MCF 10A (cell line): ENCODE data around the gene TYW1. TPM values are rescaled to one million over a fixed set of nuclear protein-coding genes. Genes with fewer than 3 reads are reported as not detected.
"Not testable (repeated sequence)": the region's sequence is repeated elsewhere in the genome, so short reads cannot be mapped to it uniquely, and the experiment has no call there.

Experiments used
- BruUV-seq: library from RNA; stranded (reverse); fragments of 400-500 nt; replicated peaks from 2 replicates; lab custom pipeline; 2021; lab: Mats Ljungman, UMichigan
- CTCF ChIA-PET: fragments of 300-600 bp; sonication (Branson Sonifier 250); formaldehyde crosslinking; extraction: SDS; loops from one replicate; lab custom pipeline; 2021; ENCODE audit warnings: antibody characterized with exemption, inconsistent platforms; lab: Yijun Ruan, JAX
- POLR2A ChIA-PET: fragments of 300-600, 350-650 bp; sonication (Branson Sonifier 250); formaldehyde crosslinking; extraction: SDS; loops from one replicate; lab custom pipeline; 2020; ENCODE audit warnings: antibody characterized with exemption, inconsistent platforms; lab: Yijun Ruan, JAX
- DNase-seq: peaks from one replicate; pipeline ENCODE4 v3.0.0-alpha.2; 2018; ENCODE audit not compliant: unreplicated experiment
- H3K27ac Mint-ChIP-seq: one replicate; pipeline ENCODE4 v1.8.0; 2022; ENCODE audit warnings: mild to moderate bottlenecking, low read depth, mixed read lengths; ENCODE audit not compliant: unreplicated experiment
- H3K27me3 Mint-ChIP-seq: one replicate; pipeline ENCODE4 v1.8.0; 2022; ENCODE audit warnings: mixed read lengths; ENCODE audit not compliant: insufficient read depth, unreplicated experiment
- H3K36me3 Mint-ChIP-seq: one replicate; pipeline ENCODE4 v1.8.0; 2022; ENCODE audit warnings: mild to moderate bottlenecking, moderate library complexity, mixed read lengths; ENCODE audit not compliant: insufficient read depth, unreplicated experiment
- H3K4me1 Mint-ChIP-seq: one replicate; pipeline ENCODE4 v1.8.0; 2022; ENCODE audit warnings: mixed read lengths; ENCODE audit not compliant: insufficient read depth, unreplicated experiment
- H3K4me3 Mint-ChIP-seq: one replicate; pipeline ENCODE4 v1.8.0; 2022; ENCODE audit warnings: mild to moderate bottlenecking, moderate library complexity, mixed read lengths; ENCODE audit not compliant: unreplicated experiment
- H3K9me3 Mint-ChIP-seq: one replicate; pipeline ENCODE4 v1.8.0; 2022; ENCODE audit warnings: mixed read lengths; ENCODE audit not compliant: unreplicated experiment
- intact Hi-C: fragments of 100-400 bp; cut with micrococcal nuclease; formaldehyde crosslinking; loops from 2 replicates; pipeline ENCODE4 v1.14.1; 2022
- total RNA-seq: library from RNA; stranded (reverse); gene quantifications from 2 replicates; pipeline ENCODE4 v1.2.3, GENCODE V29; 2022

Gene TYW1
- total RNA-seq, 1 experiment from 2014 or later = 19.2 TPM

GRCh38 chr7:67184912-67185659 lies 188.5 kb downstream of the TYW1 start:
- H3K9me3 Mint-ChIP-seq, POLR2A ChIA-PET, H3K4me3 Mint-ChIP-seq, H3K27me3 Mint-ChIP-seq, CTCF ChIA-PET, H3K4me1 Mint-ChIP-seq, DNase-seq, H3K27ac Mint-ChIP-seq, intact Hi-C loops, BruUV-seq: not testable (repeated sequence)
- peaks cover 13% of the 10 kb centered on the region for H3K36me3 Mint-ChIP-seq

- intact Hi-C loops, DNase-seq, H3K4me1 Mint-ChIP-seq, H3K27ac Mint-ChIP-seq, CTCF ChIA-PET, H3K27me3 Mint-ChIP-seq, H3K4me3 Mint-ChIP-seq, POLR2A ChIA-PET, BruUV-seq, H3K9me3 Mint-ChIP-seq: not testable (repeated sequence)
- H3K36me3 Mint-ChIP-seq = peaks cover 13% of the 10 kb centered on the region
Observed at GRCh38 chr7:67185660-67186129, 189.1 kb downstream of the TYW1 start.

- H3K4me1 Mint-ChIP-seq, H3K27ac Mint-ChIP-seq, BruUV-seq, H3K27me3 Mint-ChIP-seq, H3K4me3 Mint-ChIP-seq, intact Hi-C loops, CTCF ChIA-PET, POLR2A ChIA-PET, DNase-seq, H3K9me3 Mint-ChIP-seq: not testable (repeated sequence)
- H3K36me3 Mint-ChIP-seq = peaks cover 13% of the 10 kb centered on the region
Observed at GRCh38 chr7:67189160-67189559, 192.5 kb downstream of the TYW1 start.

- DNase-seq, H3K4me1 Mint-ChIP-seq, BruUV-seq, H3K27ac Mint-ChIP-seq, H3K27me3 Mint-ChIP-seq, POLR2A ChIA-PET, intact Hi-C loops, H3K36me3 Mint-ChIP-seq, CTCF ChIA-PET, H3K9me3 Mint-ChIP-seq, H3K4me3 Mint-ChIP-seq: not testable (repeated sequence)
Observed at GRCh38 chr7:67189801-67190465, 193.3 kb downstream of the TYW1 start.

GRCh38 chr7:67191002-67191720 lies 194.5 kb downstream of the TYW1 start:
- H3K27me3 Mint-ChIP-seq, BruUV-seq, H3K4me3 Mint-ChIP-seq, POLR2A ChIA-PET, H3K27ac Mint-ChIP-seq, intact Hi-C loops, DNase-seq, H3K9me3 Mint-ChIP-seq, H3K4me1 Mint-ChIP-seq, H3K36me3 Mint-ChIP-seq: not testable (repeated sequence)
- CTCF ChIA-PET = interaction anchor here (0.6 kb wide), 1 partner anchor 220 kb away, joined by 4 read pairs; no protein-coding TSS in a partner anchor

- H3K4me3 Mint-ChIP-seq, BruUV-seq, H3K27me3 Mint-ChIP-seq, H3K9me3 Mint-ChIP-seq, H3K4me1 Mint-ChIP-seq, intact Hi-C loops, DNase-seq, H3K36me3 Mint-ChIP-seq, POLR2A ChIA-PET, H3K27ac Mint-ChIP-seq: not testable (repeated sequence)
- CTCF ChIA-PET = interaction anchor here (0.6 kb wide), 1 partner anchor 219 kb away, joined by 4 read pairs; no protein-coding TSS in a partner anchor
Observed at GRCh38 chr7:67192123-67192702, 195.6 kb downstream of the TYW1 start.

- H3K9me3 Mint-ChIP-seq, CTCF ChIA-PET, H3K4me1 Mint-ChIP-seq, POLR2A ChIA-PET, DNase-seq, BruUV-seq, H3K36me3 Mint-ChIP-seq, intact Hi-C loops, H3K27ac Mint-ChIP-seq, H3K4me3 Mint-ChIP-seq, H3K27me3 Mint-ChIP-seq: not testable (repeated sequence)
Observed at GRCh38 chr7:67192889-67193613, 196.4 kb downstream of the TYW1 start.

- H3K4me1 Mint-ChIP-seq, H3K9me3 Mint-ChIP-seq, H3K4me3 Mint-ChIP-seq, intact Hi-C loops, H3K27me3 Mint-ChIP-seq, BruUV-seq, H3K27ac Mint-ChIP-seq, DNase-seq, CTCF ChIA-PET, POLR2A ChIA-PET, H3K36me3 Mint-ChIP-seq: not testable (repeated sequence)
Observed at GRCh38 chr7:67196176-67196575, 199.5 kb downstream of the TYW1 start.
